Motor neuron (in vitro differentiated cells): Measurements from ENCODE around the gene CD44. TPM values are rescaled to one million over a fixed set of nuclear protein-coding genes. Genes with fewer than 3 reads are reported as not detected.
A peak's percentile ranks its signal among the peaks of the same experiment; 100 is the strongest.
"Not testable (repeated sequence)": the region's sequence is repeated elsewhere in the genome, so short reads cannot be mapped to it uniquely, and the experiment has no call there.

ENCODE experiments used
- ATAC-seq, 8 experiments: fragments of 200-7000 bp; cut with Tn5 transposase; replicated peaks in 6 of 8; 2 replicates each; pipeline ENCODE4 v1.8.0; 2021; ENCODE audit warnings: mild to moderate bottlenecking in 8 of 8, moderate library complexity in 8 of 8
- H3K27ac ChIP-seq, 2 donors: fragments of 250-450 bp; sonication (Bioruptor Pico); 2 replicates each; pipeline ENCODE4 v1.9.0; 2021; ENCODE audit warnings: antibody characterized with exemption in 2 of 2, mild to moderate bottlenecking in 2 of 2, moderate library complexity in 1 of 2
- H3K4me1 ChIP-seq, 2 donors: fragments of 250-450 bp; sonication (Bioruptor Pico); replicated peaks in 1 of 2; 2 replicates each; pipeline ENCODE4 v1.6.1; 2021; ENCODE audit warnings: antibody characterized with exemption in 2 of 2, mild to moderate bottlenecking in 2 of 2, moderate library complexity in 1 of 2
- H3K4me3 ChIP-seq, 5 donors: fragments of 250-450 bp; sonication (Bioruptor Pico); 2 replicates each; pipeline ENCODE4 v1.9.0; 2021; ENCODE audit warnings: antibody characterized with exemption in 5 of 5, mild to moderate bottlenecking in 5 of 5, moderate library complexity in 4 of 5
- WGBS, 10 experiments: fragments of 450-650 bp; shearing (Covaris generic); methylation state at CpG; one replicate each; pipeline ENCODE4 v1.0.0; 2022; 5-methylcytosine and 5-hydroxymethylcytosine counted together
- in situ Hi-C, 9 experiments: fragments of 400-800 bp; cut with MboI; loops; one replicate each; pipeline ENCODE4 v1.15.0; 2021; ENCODE audit warnings: low sequenced_read_pairs in 9 of 9, low pct_unique_long_range_greater_than_20kb in 2 of 9; ENCODE audit not compliant: unreplicated experiment in 9 of 9
- total RNA-seq, 8 experiments: library from RNA; unstranded; fragments of 300-600 nt; gene quantifications; 2 replicates each; pipeline versions ENCODE4 v1.2.3 to v1.2.4, GENCODE V29; 2022

CD44 gene
- 100 to 1,000 TPM in 2 of 8 experiments, 10 to 100 TPM in 2, 1 to 10 TPM in 2, under 1 TPM in 2; 0.05 to 107 (median 42.9) TPM for total RNA-seq

GRCh38 chr11:35138943-35139721, at the start of gene CD44:
Gene CD44 (plus strand): TSS chr11:35139171. CDS start chr11:35139304, 133 bp downstream.
- WGBS, 10 experiments, result 0 to 30% (median 1%) methylated on average over 2 to 36 of the region's 55 CpGs; no CpG with 5 or more reads in 1 of the 10 experiments
- peak within 1 kb of the TSS; percentile 18 to 35 (median 26) for H3K4me3 ChIP-seq
- H3K27ac ChIP-seq, result no peak within 1 kb of the TSS
- peaks cover 4 to 7% of the 10 kb centered on the region in 2 donors for H3K4me1 ChIP-seq
- in situ Hi-C loops, result loop anchor here in 1 of 9 experiments (10.0 kb wide), 1 partner anchor 114 kb away; no protein-coding TSS in a partner anchor
- ATAC-seq, result peak; percentile 52 to 82 (median 58)

GRCh38 chr11:35089666-35090065, 49.3 kb upstream of the CD44 start:
- Histone ChIP-seq H3K4me1 (no peaks in the 10 kb centered on the region), H3K27ac (no peak overlapping the region), H3K4me3 (no peak overlapping the region)
- in situ Hi-C loops, result no loop called here
- 90 to 100% (median 100%) methylated on average over 1 of the region's 1 CpG; no CpG with 5 or more reads in 2 of the 10 experiments for WGBS, 10 experiments
- ATAC-seq, result no peak

- no peak overlapping the region for H3K27ac ChIP-seq
- no peaks in the 10 kb centered on the region for H3K4me1 ChIP-seq
- WGBS, 10 experiments, result 93 to 100% (median 100%) methylated on average over 1 to 2 of the region's 4 CpGs; no CpG with 5 or more reads in 3 of the 10 experiments
- ATAC-seq, result no peak
- no peak overlapping the region for H3K4me3 ChIP-seq
- in situ Hi-C loops, result no loop called here
Measured at GRCh38 chr11:35090125-35090524, 48.8 kb upstream of the CD44 start.

- in situ Hi-C loops, result not testable (repeated sequence)
Measured at GRCh38 chr11:35090991-35091390, 48.0 kb upstream of the CD44 start.

GRCh38 chr11:35096723-35097122, 42.2 kb upstream of the CD44 start:
- ATAC-seq, result no peak
- H3K4me1 ChIP-seq, result no peaks in the 10 kb centered on the region
- WGBS, 10 experiments, result 50% methylated on average over 2 of the region's 2 CpGs; no CpG with 5 or more reads in 9 of the 10 experiments
- in situ Hi-C loops, result no loop called here
- no peak overlapping the region for H3K27ac ChIP-seq
- no peak overlapping the region for H3K4me3 ChIP-seq

More at GRCh38 chr11:35090991-35091390, 48.0 kb upstream of the CD44 start:
- H3K4me3 ChIP-seq, H3K27ac ChIP-seq, H3K4me1 ChIP-seq, ATAC-seq: not testable (repeated sequence)
- 0% methylated on average over 1 of the region's 6 CpGs; no CpG with 5 or more reads in 9 of the 10 experiments for WGBS, 10 experiments

- Histone ChIP-seq H3K4me1 (no peaks in the 10 kb centered on the region), H3K4me3 (no peak overlapping the region), H3K27ac (no peak overlapping the region)
- no peak for ATAC-seq
- in situ Hi-C loops, result no loop called here
- 20 to 100% (median 58%) methylated on average over 1 to 4 of the region's 5 CpGs for WGBS, 10 experiments
Measured at GRCh38 chr11:35097814-35098455, 41.0 kb upstream of the CD44 start.

GRCh38 chr11:35098855-35099254, 40.1 kb upstream of the CD44 start:
- 72 to 100% (median 88%) methylated on average over 1 to 5 of the region's 5 CpGs; no CpG with 5 or more reads in 1 of the 10 experiments for WGBS, 10 experiments
- Histone ChIP-seq H3K4me3 (no peak overlapping the region), H3K4me1 (no peaks in the 10 kb centered on the region), H3K27ac (no peak overlapping the region)
- no peak for ATAC-seq
- in situ Hi-C loops, result no loop called here

- 8 to 86% (median 78%) methylated on average over 1 to 6 of the region's 6 CpGs; no CpG with 5 or more reads in 1 of the 10 experiments for WGBS, 10 experiments
- no peak overlapping the region for H3K4me3 ChIP-seq
- H3K4me1 ChIP-seq, result no peaks in the 10 kb centered on the region
- peak in 3 of 8 experiments; percentile 62 to 84 (median 73) for ATAC-seq
- in situ Hi-C loops, result no loop called here
- H3K27ac ChIP-seq, result no peak overlapping the region
Measured at GRCh38 chr11:35099278-35100012, 39.5 kb upstream of the CD44 start.

GRCh38 chr11:35100013-35100383, 39.0 kb upstream of the CD44 start:
- no peaks in the 10 kb centered on the region for H3K4me1 ChIP-seq
- peak in 3 of 8 experiments; percentile 11 to 58 (median 54) for ATAC-seq
- no peak overlapping the region for H3K4me3 ChIP-seq
- 36 to 93% (median 83%) methylated on average over 1 to 6 of the region's 6 CpGs; no CpG with 5 or more reads in 5 of the 10 experiments for WGBS, 10 experiments
- in situ Hi-C loops, result no loop called here
- H3K27ac ChIP-seq, result no peak overlapping the region

- no peaks in the 10 kb centered on the region for H3K4me1 ChIP-seq
Measured at GRCh38 chr11:35101223-35101622, 37.7 kb upstream of the CD44 start.

GRCh38 chr11:35102267-35102666, 36.7 kb upstream of the CD44 start:
- no peak overlapping the region for H3K4me3 ChIP-seq
- ATAC-seq, result no peak
- in situ Hi-C loops, result no loop called here
- 55 to 100% (median 67%) methylated on average over 1 to 2 of the region's 2 CpGs; no CpG with 5 or more reads in 3 of the 10 experiments for WGBS, 10 experiments
- H3K4me1 ChIP-seq, result no peaks in the 10 kb centered on the region
- no peak overlapping the region for H3K27ac ChIP-seq

More at GRCh38 chr11:35101223-35101622, 37.7 kb upstream of the CD44 start:
- H3K27ac ChIP-seq, result no peak overlapping the region
- in situ Hi-C loops, result no loop called here
- WGBS, 10 experiments, result 33 to 100% (median 77%) methylated on average over 1 to 3 of the region's 3 CpGs; no CpG with 5 or more reads in 2 of the 10 experiments
- ATAC-seq, result peak in 1 of 8 experiments; percentile 31
- no peak overlapping the region for H3K4me3 ChIP-seq

GRCh38 chr11:35103366-35104208, 35.4 kb upstream of the CD44 start:
- peak in 3 of 8 experiments; percentile 27 to 64 (median 58) for ATAC-seq
- WGBS, 10 experiments, result 74 to 100% (median 85%) methylated on average over 1 to 6 of the region's 6 CpGs; no CpG with 5 or more reads in 2 of the 10 experiments
- Histone ChIP-seq H3K27ac (no peak overlapping the region), H3K4me3 (no peak overlapping the region), H3K4me1 (no peaks in the 10 kb centered on the region)
- in situ Hi-C loops, result no loop called here
